B cell (primary cell): ENCODE results near the gene TMEM53. TPM values are rescaled to one million over a fixed set of nuclear protein-coding genes. Genes with fewer than 3 reads are reported as not detected.

ENCODE experiments used
- ATAC-seq: fragments of 200-7000 bp; cut with Tn5 transposase; one replicate; pipeline ENCODE4 v1.10.0; 2021; ENCODE audit warnings: low read depth, mild to moderate bottlenecking, moderate number of reproducible peaks, moderate library complexity
- CTCF ChIA-PET: fragments of 350-600 bp; sonication (Branson Sonifier 250); formaldehyde crosslinking; loops from one replicate; lab custom pipeline; 2021; ENCODE audit warnings: antibody characterized with exemption, inconsistent platforms; lab: Charles Lee
- POLR2A ChIA-PET: fragments of 350-600 bp; sonication (Branson Sonifier 250); formaldehyde crosslinking; loops from one replicate; lab custom pipeline; 2021; ENCODE audit warnings: antibody characterized with exemption; lab: Charles Lee
- DNase-seq: peaks from one replicate; pipeline ENCODE4 v3.0.0; 2013
- H2AFZ ChIP-seq: 2 replicates; pipeline ENCODE4 v1.6.1; 2012; ENCODE audit warnings: mild to moderate bottlenecking, low read depth, low read length; ENCODE audit not compliant: insufficient read depth, poor library complexity, severe bottlenecking
- H3K27ac ChIP-seq, 2 donors: 1 replicate in 1 of 2; 2 replicates in 1 of 2; pipeline ENCODE4 v1.5.1; 2012 to 2013; ENCODE audit warnings: low read length in 2 of 2, mild to moderate bottlenecking in 2 of 2, moderate library complexity in 1 of 2
- H3K27me3 ChIP-seq, 4 experiments: fragments of 200-600 bp in 1 of 4; sonication (generic) in 1 of 4; replicated peaks in 1 of 4; 1 replicate in 2 of 4; 2 replicates in 2 of 4; pipeline versions ENCODE4 v1.6.1 to v1.7.0; 2013 to 2016; ENCODE audit warnings: low read length in 3 of 4, mild to moderate bottlenecking in 2 of 4, mixed read lengths in 1 of 4, moderate library complexity in 1 of 4; ENCODE audit not compliant: insufficient read depth in 4 of 4, control insufficient read depth in 3 of 4; ENCODE audit errors: control extremely low read depth in 1 of 4
- H3K36me3 ChIP-seq, 2 experiments: replicated peaks in 1 of 2; 1 replicate in 1 of 2; 2 replicates in 1 of 2; pipeline versions ENCODE4 v1.6.1 to v1.7.1; 2013; ENCODE audit warnings: low read length in 1 of 2; ENCODE audit not compliant: insufficient read depth in 2 of 2, control insufficient read depth in 1 of 2; ENCODE audit errors: control extremely low read depth in 1 of 2, extremely low read depth in 1 of 2
- H3K4me1 ChIP-seq, 2 donors: fragments of 200-600 bp in 1 of 2; sonication (generic) in 1 of 2; 1 replicate in 1 of 2; 2 replicates in 1 of 2; pipeline versions ENCODE4 v1.5.1 to v1.6.1; 2013 to 2017; ENCODE audit warnings: low read length in 2 of 2; ENCODE audit not compliant: control insufficient read depth in 2 of 2, insufficient read depth in 2 of 2
- H3K4me2 ChIP-seq: replicated peaks from 2 replicates; pipeline ENCODE3; 2012; ENCODE audit warnings: mild to moderate bottlenecking, low read depth, low read length; ENCODE audit not compliant: poor library complexity, severe bottlenecking
- H3K4me3 ChIP-seq, 5 experiments: fragments of 200-600 bp in 1 of 5; sonication (generic) in 1 of 5; 1 replicate in 3 of 5; 2 replicates in 2 of 5; pipeline versions ENCODE4 v1.5.1 to v1.7.0; 2011 to 2016; ENCODE audit warnings: low read length in 4 of 5, mild to moderate bottlenecking in 4 of 5, low read depth in 2 of 5, control low read depth in 1 of 5, moderate library complexity in 1 of 5; ENCODE audit not compliant: insufficient read depth in 1 of 5; ENCODE audit errors: control extremely low read depth in 1 of 5, extremely low read depth in 1 of 5
- H3K79me2 ChIP-seq: fragments of 200-600 bp; sonication (generic); one replicate; pipeline ENCODE4 v1.6.0; 2016; ENCODE audit warnings: low read length; ENCODE audit not compliant: control insufficient read depth, insufficient read depth
- H3K9ac ChIP-seq: fragments of 200-600 bp; sonication (generic); 2 replicates; pipeline ENCODE4 v1.6.1; 2017; ENCODE audit warnings: mild to moderate bottlenecking, low read length, moderate library complexity
- H3K9me3 ChIP-seq, 3 donors: one replicate each; pipeline versions ENCODE4 v1.6.1 to v1.7.1; 2013; ENCODE audit warnings: low read length in 2 of 3; ENCODE audit not compliant: control insufficient read depth in 2 of 3, insufficient read depth in 1 of 3; ENCODE audit errors: control extremely low read depth in 1 of 3
- H4K20me1 ChIP-seq: 2 replicates; pipeline ENCODE4 v1.6.0; 2012; ENCODE audit warnings: mild to moderate bottlenecking, low read length; ENCODE audit not compliant: insufficient read depth, control insufficient read depth, poor library complexity, severe bottlenecking
- H3K27ac Mint-ChIP-seq: one replicate; pipeline ENCODE4 v1.8.0; 2021; ENCODE audit warnings: mixed read lengths
- H3K27me3 Mint-ChIP-seq: one replicate; pipeline ENCODE4 v1.8.0; 2021; ENCODE audit warnings: mixed read lengths
- H3K4me1 Mint-ChIP-seq: one replicate; pipeline ENCODE4 v1.8.0; 2021; ENCODE audit warnings: mixed read lengths
- H3K4me3 Mint-ChIP-seq: one replicate; pipeline ENCODE4 v1.8.0; 2021; ENCODE audit warnings: mixed read lengths
- H3K9me3 Mint-ChIP-seq: one replicate; pipeline ENCODE4 v1.8.0; 2022; ENCODE audit warnings: mixed read lengths; ENCODE audit not compliant: insufficient read depth
- EZH2 ChIP-seq: IDR thresholded peaks from 2 replicates; pipeline ENCODE4 v1.6.1; 2012; ENCODE audit warnings: borderline replicate concordance, low read depth, mild to moderate bottlenecking, moderate library complexity, low read length; ENCODE audit not compliant: insufficient read depth, poor library complexity, severe bottlenecking
- WGBS: methylation state at CpG from one replicate; pipeline ENCODE4 v1.1.5; 2013; ENCODE audit warnings: missing lambda C conversion rate; ENCODE audit not compliant: insufficient coverage; 5-methylcytosine and 5-hydroxymethylcytosine counted together
- intact Hi-C: fragments of 100-400 bp; cut with micrococcal nuclease; formaldehyde crosslinking; loops from one replicate; pipeline ENCODE4 v1.10.0; 2022
- polyA plus RNA-seq: library from polyadenylated mRNA; depleted of rRNA; stranded (reverse); fragments of >200 nt; gene quantifications from 2 replicates; pipeline ENCODE4 v1.2.3, GENCODE V29; 2012
- total RNA-seq, 2 donors: library from RNA; stranded (reverse); fragments of 120-200 nt in 1 of 2; gene quantifications; 1 replicate in 1 of 2; 2 replicates in 1 of 2; pipeline versions ENCODE4 v1.2.3 to v1.2.4, GENCODE V29; 2013 to 2022
- TF ChIP-seq, protein P1 (sequence below): fragments of 200-600 bp; IDR thresholded peaks from one replicate; pipeline ENCODE4 v1.8.0; 2022; ENCODE audit warnings: antibody characterized with exemption, mild to moderate bottlenecking

TMEM53 gene
- total and polyA plus RNA-seq, 2 donors (not counting 1 experiment from before 2014, with no cell fraction given), result 6.5 to 6.8 TPM

DNA sequence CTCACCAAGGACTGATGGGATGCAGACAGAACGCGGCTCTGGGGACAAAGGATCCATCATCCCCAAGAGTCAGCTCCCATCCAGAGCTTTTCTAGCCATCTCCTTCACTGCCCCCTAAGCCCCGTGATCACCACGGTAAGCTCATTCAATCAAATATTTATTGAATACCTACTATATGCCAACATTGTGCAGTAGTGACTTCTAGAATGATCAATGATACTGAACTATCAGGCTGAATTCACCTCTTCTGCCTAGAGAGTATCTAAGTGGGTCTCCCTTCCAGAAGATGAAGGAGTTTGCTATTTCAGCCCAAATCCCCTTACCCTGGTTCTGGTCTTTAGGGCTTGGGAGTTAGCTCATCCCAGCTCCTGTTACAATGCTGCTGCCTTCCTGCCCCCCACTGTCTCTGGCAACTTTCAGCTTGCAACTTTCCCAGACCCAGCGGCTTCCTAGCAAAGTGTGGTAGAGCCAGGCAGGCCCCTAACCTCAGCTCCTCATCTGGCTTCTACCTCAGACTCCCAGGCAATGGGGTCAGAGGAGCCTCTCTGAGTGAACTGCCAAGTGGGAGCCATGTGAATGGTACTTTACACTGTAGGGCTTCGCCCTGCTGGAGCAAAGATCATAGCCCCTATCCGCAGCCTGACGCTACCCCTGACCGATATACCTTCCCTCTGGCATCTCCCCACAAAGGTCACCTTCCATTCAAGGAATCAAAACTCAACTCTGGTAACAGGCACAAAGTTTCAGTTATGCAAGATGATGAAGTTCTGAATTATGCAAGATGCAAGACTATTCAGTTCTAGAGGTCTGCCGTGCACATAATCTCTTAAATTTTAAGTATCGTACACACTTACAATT, 20.9 kb downstream of the TMEM53 start:
- H2AFZ ChIP-seq, result no peak overlapping the region
- Mint-ChIP-seq H3K27ac (no peak overlapping the region), H3K9me3 (no peaks in the 10 kb centered on the region), H3K4me3 (no peak overlapping the region), H3K27me3 (no peaks in the 10 kb centered on the region), H3K4me1 (no peaks in the 10 kb centered on the region)
- H3K4me1 ChIP-seq, result no peaks in the 10 kb centered on the region
- H3K27me3 ChIP-seq, result no peaks in the 10 kb centered on the region
- ChIA-PET CTCF (interaction anchor here (0.6 to 4.4 kb wide), 40 partner anchors 9 to 928 kb away, joined by 3 to 91 read pairs (median 5); partner anchors contain the start of genes ARMH1, DMAP1 and TMEM53), POLR2A (interaction anchor here (1.1 to 1.9 kb wide), 2 partner anchors 22 kb away, joined by 3 to 5 read pairs; no protein-coding TSS in a partner anchor)
- no peak overlapping the region for H3K4me3 ChIP-seq
- no peaks in the 10 kb centered on the region for H3K9me3 ChIP-seq
- TF ChIP-seq EZH2, result no peak
- TF ChIP-seq, protein P1, sequence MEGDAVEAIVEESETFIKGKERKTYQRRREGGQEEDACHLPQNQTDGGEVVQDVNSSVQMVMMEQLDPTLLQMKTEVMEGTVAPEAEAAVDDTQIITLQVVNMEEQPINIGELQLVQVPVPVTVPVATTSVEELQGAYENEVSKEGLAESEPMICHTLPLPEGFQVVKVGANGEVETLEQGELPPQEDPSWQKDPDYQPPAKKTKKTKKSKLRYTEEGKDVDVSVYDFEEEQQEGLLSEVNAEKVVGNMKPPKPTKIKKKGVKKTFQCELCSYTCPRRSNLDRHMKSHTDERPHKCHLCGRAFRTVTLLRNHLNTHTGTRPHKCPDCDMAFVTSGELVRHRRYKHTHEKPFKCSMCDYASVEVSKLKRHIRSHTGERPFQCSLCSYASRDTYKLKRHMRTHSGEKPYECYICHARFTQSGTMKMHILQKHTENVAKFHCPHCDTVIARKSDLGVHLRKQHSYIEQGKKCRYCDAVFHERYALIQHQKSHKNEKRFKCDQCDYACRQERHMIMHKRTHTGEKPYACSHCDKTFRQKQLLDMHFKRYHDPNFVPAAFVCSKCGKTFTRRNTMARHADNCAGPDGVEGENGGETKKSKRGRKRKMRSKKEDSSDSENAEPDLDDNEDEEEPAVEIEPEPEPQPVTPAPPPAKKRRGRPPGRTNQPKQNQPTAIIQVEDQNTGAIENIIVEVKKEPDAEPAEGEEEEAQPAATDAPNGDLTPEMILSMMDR, result peak; percentile 68
- H3K4me2 ChIP-seq, result no peak overlapping the region
- no peaks in the 10 kb centered on the region for H3K79me2 ChIP-seq
- H3K27ac ChIP-seq, result no peak overlapping the region
- 90% methylated on average over 2 of the region's 11 CpGs for WGBS
- no peak for ATAC-seq
- peaks cover 0 to 29% of the 10 kb centered on the region in 2 experiments for H3K36me3 ChIP-seq
- H4K20me1 ChIP-seq, result peaks cover 10% of the 10 kb centered on the region
- no peak for DNase-seq
- intact Hi-C loops, result loop anchor here (1.0 kb wide), 3 partner anchors 21 to 81 kb away; no protein-coding TSS in a partner anchor
- no peak overlapping the region for H3K9ac ChIP-seq
